Suprapubic skin (tissue), 3 donors: Measurements from ENCODE around the gene CSTF3.

ENCODE experiments used
- CTCF ChIP-seq, 2 donors: fragments of 200-600 bp in 1 of 2; fragments of 450-650 bp in 1 of 2; sonication (generic) in 1 of 2; IDR thresholded peaks; one replicate each; pipeline ENCODE4 v1.5.1; 2016 to 2019; ENCODE audit warnings: antibody characterized with exemption in 2 of 2, mild to moderate bottlenecking in 1 of 2, moderate library complexity in 1 of 2
- POLR2A ChIP-seq, 2 donors: fragments of 450-650 bp; IDR thresholded peaks; one replicate each; pipeline ENCODE4 v1.6.1; 2017; ENCODE audit warnings: antibody characterized with exemption in 2 of 2, mild to moderate bottlenecking in 2 of 2, moderate library complexity in 2 of 2

GRCh38 chr11:33035011-33035410 lies 126.3 kb downstream of the CSTF3 start:
- no peak for TF ChIP-seq CTCF (IDR thresholded peaks at IDR 0.05)
- no peak for TF ChIP-seq POLR2A (IDR thresholded peaks at IDR 0.05)
